ENCODE data around the gene APC2.

APC2 gene

DNA sequence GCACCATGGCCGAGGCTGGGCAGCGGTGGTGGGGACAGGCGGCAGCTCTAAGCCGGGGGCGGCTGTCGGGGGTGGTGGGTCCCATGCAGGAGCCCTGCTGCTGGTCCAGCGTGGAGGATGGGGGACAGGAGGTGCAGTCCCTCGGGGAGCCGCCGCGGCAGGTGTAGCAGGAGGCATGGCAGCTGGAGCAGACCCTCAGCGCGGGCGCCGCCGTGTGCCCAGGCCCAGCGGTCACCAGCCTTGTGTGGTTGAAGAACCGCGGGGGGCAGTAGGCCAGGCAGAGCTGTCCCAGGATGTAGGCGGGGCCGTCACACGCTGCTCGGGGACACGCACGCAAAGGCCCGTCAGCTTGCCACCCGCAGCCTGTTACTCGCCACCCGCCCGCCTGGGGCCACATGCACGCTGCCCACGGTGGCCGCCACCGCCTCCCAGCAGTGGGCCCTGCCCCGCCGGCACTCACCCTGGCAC lies 32.0 kb downstream of the APC2 start:
- no peak for DNase-seq (ENCODE audit: low read depth)

DNA sequence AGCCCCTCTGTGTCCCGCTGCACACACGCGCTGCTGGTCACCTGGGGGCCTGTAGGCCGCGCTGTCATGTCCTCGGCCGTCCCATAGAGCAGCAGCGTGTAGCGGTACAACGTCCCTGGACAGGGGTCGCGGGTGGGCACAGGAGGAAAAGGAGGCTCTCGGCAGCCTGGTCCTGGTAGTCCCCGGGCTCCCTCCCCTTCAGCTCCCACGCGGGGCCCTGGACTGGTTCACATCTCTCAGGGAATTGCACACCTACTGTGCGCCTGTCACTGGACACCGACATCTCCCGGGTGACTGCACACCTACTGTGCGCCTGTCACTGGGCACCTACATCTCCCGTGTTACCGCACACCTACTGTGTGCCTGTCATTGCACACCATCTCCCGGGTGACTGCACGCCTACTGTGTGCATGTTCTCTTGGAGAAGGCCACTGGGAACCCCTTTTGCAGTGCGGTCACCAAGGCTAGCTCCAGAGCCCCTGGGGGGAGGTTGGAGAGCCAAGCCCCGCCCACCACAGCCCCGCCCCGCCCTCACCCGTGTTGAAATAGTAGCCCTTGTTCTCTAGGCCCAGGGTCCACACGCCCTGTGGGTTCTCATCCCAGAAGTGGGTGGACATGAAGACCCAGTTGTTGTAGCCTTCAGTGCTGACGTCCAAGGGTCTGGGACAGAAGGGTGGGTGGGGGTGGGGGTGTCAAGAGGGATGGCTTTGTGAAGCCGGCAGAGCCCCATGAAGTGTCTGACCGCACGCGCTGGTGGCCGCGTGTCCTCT lies 32.6 kb downstream of the APC2 start:
- DNase-seq (ENCODE audit: low read depth) = no peak

GRCh38 chr19:1483131-1483978 lies 33.4 kb downstream of the APC2 start:
- no peak for DNase-seq (ENCODE audit: low read depth)

GRCh38 chr19:1483979-1484428 lies 34.1 kb downstream of the APC2 start:
- no peak for DNase-seq (ENCODE audit: low read depth)

DNA sequence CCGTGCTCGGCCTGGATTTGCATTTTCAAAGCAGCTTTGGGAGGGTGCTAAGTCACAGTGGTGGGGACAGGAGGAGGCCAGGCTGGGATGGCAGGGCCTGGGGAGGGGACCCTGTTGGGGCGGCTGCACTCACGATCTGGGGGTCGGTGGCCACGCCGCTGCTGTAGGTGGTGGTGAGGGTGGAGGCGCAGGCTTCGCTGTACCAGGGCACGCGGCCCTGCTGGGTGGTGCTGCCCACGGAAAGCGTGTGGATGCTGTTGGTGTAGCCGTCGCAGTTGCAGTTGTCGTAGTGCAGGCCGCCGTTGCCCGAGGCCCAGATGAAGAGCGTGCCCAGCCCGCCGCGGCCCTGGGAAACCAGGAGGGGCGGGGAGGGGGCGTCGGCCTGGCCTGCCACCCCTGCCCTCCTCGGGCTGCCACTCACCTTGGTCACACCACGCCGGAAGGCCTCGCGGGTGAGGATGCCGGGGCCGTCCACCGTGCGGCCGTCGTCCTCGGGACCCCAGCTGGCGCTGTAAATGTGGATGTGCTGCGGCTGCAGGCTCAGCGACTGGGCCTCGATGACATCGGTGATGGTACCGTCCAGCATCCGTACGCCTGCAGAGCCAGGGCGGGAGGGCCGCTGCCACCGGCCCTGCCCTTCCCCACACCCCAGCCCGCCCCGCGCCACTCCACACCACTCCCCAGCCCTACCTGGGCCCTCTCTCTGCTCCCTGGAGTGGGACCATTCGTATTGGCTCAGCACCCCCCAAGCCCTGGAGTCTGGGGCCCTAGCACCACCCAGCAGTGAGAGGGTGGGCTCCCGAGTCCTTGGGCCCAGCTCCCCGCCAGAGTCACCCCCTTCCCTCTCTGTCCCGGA lies 37.0 kb downstream of the APC2 start:
- DNase-seq (ENCODE audit: low read depth) = no peak

- no peak for DNase-seq (ENCODE audit: low read depth)
Measured at GRCh38 chr19:1487576-1488281, 37.8 kb downstream of the APC2 start.

GRCh38 chr19:1488282-1488601 lies 38.3 kb downstream of the APC2 start:
- DNase-seq (ENCODE audit: low read depth) = no peak

DNA sequence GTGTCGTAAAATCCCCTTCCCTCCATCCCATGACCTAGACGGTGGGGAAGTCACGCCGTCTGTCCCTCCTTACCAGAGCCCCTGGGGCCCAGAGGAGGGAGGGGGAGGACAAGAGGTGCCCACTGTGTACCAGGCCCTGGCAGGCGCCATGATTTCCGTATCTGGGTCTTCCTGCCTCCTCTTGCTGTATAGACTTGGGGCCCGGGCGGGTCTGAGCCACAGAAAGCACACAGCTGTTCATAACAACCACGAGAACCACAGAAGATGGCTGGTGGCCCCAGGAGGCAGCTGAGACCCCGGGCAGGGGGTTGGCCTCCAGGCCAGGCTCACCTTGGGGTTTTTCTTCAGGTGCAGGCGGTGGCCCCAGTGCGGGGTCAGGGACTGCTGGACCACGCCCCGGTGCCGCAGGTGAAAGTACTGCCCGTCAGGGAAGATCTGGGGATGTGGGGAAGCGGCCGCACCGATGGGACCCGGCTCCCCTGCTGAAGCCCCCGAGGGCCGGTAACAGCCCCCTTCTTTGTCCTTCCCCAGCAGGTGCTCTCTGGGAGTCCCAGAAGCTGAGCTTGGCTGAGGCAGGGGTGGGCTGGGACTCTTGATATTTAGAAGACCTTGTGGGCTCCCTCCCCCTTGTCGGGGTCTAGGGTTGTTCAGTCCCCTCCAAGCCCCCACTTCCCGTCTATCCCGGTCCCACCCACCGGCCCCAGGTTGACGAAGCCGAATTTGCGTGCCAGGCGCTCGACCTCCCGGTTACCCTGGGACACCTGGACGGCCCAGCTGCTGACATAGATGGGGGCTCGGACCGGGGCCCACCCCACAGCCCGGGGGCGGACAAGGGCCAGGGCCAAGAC lies 39.8 kb downstream of the APC2 start:
- no peak for DNase-seq (ENCODE audit: low read depth)

DNA sequence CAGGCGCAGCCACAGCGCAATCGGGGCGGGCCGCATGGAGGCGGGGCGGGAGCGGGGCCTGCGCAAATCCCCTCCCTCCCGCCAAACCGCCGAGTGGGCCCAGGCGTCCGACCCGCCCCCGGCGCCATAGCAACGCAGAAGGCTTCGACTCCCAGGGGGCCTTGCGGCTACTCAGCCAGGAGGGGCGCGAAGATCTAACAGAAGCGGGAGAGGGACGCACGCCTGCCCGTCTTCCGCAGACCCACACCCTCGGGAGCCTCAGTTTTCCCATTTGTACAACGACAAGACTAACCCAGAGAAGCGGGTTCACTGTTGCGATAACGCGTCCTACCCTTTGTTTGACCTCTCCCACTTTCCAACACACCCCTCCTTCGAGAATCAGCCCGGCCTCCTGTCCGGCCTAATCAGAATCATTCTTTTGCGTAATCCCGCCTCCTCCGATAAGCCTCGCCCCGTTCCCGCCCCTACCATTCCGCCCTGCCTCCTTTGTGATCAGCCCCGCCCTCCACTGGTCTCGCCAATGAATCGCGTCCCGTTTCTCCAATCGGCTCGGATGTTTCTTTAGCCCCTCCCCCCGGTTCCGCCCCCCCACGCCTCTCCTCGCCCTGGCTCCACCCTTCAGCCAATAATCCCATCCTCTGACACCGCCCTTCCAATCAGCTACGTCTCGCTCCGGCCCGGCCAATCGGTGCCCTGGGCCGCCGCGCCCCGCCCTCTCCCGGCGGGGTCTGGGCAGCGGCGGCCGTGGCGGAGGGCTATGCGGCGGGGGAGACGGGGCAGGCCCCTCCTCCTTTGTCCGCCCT lies 40.6 kb downstream of the APC2 start, which contains the start of gene PCSK4:
PCSK4 (minus strand) TSS at position 40 of the 803 bp plus-strand sequence; CDS start at position 36, 4 bp downstream.
- DNase-seq (ENCODE audit: low read depth) = peak; percentile 89

GRCh38 chr19:1491114-1491848 lies 41.4 kb downstream of the APC2 start, which contains the start of gene REEP6:
Gene REEP6 (plus strand): TSS chr19:1491181. CDS start chr19:1491270, 89 bp downstream.
- no peak for DNase-seq (ENCODE audit: low read depth)

- DNase-seq (ENCODE audit: low read depth) = no peak
Measured at GRCh38 chr19:1491849-1492170, 41.9 kb downstream of the APC2 start.

DNA sequence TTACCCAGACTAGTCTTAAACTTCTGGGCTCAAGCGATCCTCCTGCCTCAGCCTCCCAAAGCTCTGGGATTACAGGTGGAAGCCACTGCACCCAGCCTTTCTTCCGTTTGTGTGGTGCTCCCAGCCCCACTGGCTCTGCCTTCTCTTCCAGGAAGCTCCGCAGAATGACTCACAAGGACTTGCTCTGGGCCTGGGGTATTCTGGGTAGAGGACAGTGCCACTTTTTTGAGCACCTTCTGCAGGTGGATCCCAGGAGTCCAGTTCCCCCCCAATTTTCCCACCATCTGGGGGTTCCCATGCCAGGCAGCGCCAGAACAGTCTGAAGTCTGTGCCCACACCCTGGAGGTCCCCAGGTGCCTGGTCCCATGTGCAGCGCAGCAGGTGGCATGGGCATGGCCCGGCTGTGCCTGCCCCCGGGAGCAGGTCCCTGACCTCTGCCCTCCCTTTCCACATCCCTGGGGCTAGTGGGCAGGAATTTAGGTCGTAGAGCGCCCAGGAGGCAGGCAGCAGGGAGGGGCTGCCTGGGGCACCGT lies 42.6 kb downstream of the APC2 start:
- no peak for DNase-seq (ENCODE audit: low read depth)

- DNase-seq (ENCODE audit: low read depth) = no peak
Measured at GRCh38 chr19:1494115-1494815, 44.3 kb downstream of the APC2 start.

GRCh38 chr19:1495051-1495798 lies 45.3 kb downstream of the APC2 start:
- no peak for DNase-seq (ENCODE audit: low read depth)

- DNase-seq (ENCODE audit: low read depth) = no peak
Measured at GRCh38 chr19:1495799-1496713, 46.1 kb downstream of the APC2 start.

All from HS-5 (cell line).